H1 (cell line): ENCODE measurements around the gene SYNGR3. TPM values are rescaled to one million over a fixed set of nuclear protein-coding genes. Genes with fewer than 3 reads are reported as not detected.
A peak's percentile ranks its signal among the peaks of the same experiment; 100 is the strongest.

ENCODE experiments used
- CTCF ChIA-PET: fragments of 300-600 bp; sonication (Branson Sonifier 250); formaldehyde crosslinking; loops from one replicate; lab custom pipeline; 2021; ENCODE audit not compliant: partially characterized antibody; lab: Charles Lee
- POLR2A ChIA-PET: fragments of 300-600 bp; sonication (Branson Sonifier 250); formaldehyde crosslinking; loops from one replicate; lab custom pipeline; 2021; ENCODE audit warnings: inconsistent platforms; ENCODE audit not compliant: partially characterized antibody; lab: Charles Lee
- DNase-seq, 2 experiments: peaks; one replicate each; pipeline versions ENCODE4 v3.0.0 to v3.0.0-alpha.2; 2010 to 2022; ENCODE audit warnings: low spot score in 2 of 2, low read depth in 1 of 2, mixed read lengths in 1 of 2
- FAIRE-seq: peaks from 2 replicates; lab custom pipeline; 2011; peaks lifted over from hg19 to GRCh38; lab: Jason Lieb, UNC
- H2AFZ ChIP-seq: 2 replicates; pipeline ENCODE4 v1.8.1; 2012; ENCODE audit warnings: low read length, inconsistent platforms
- H2AK5ac ChIP-seq: 2 replicates; pipeline ENCODE4 v1.6.1; 2013; ENCODE audit warnings: low read depth, low read length
- H2BK120ac ChIP-seq: replicated peaks from 2 replicates; pipeline ENCODE3; 2013; ENCODE audit warnings: low read depth, low read length, inconsistent platforms
- H2BK12ac ChIP-seq: 2 replicates; pipeline ENCODE4 v1.6.1; 2013; ENCODE audit warnings: low read depth, low read length
- H2BK15ac ChIP-seq: 2 replicates; pipeline ENCODE4 v1.6.1; 2013; ENCODE audit warnings: low read length
- H2BK20ac ChIP-seq: 2 replicates; pipeline ENCODE4 v1.6.1; 2013; ENCODE audit warnings: low read length
- H2BK5ac ChIP-seq: 2 replicates; pipeline ENCODE4 v1.6.1; 2013; ENCODE audit warnings: low read depth, low read length
- H3K14ac ChIP-seq: 2 replicates; pipeline ENCODE4 v1.6.1; 2013; ENCODE audit warnings: inconsistent platforms; ENCODE audit not compliant: insufficient read length
- H3K18ac ChIP-seq: 2 replicates; pipeline ENCODE4 v1.6.1; 2013; ENCODE audit warnings: low read length; ENCODE audit errors: extremely low read depth
- H3K23ac ChIP-seq: 2 replicates; pipeline ENCODE4 v1.6.1; 2013; ENCODE audit warnings: inconsistent platforms; ENCODE audit not compliant: insufficient read length
- H3K23me2 ChIP-seq: 2 replicates; pipeline ENCODE4 v1.6.1; 2013; ENCODE audit warnings: low read depth, low read length
- H3K27ac ChIP-seq: 2 replicates; pipeline ENCODE4 v1.6.1; 2011; ENCODE audit warnings: low read depth, low read length, inconsistent platforms
- H3K27me3 ChIP-seq, 4 experiments: replicated peaks in 1 of 4; 1 replicate in 1 of 4; 2 replicates in 3 of 4; pipeline versions ENCODE4 v1.6.1 to v1.8.1; 2011 to 2013; ENCODE audit warnings: low read length in 3 of 4, mild to moderate bottlenecking in 3 of 4, inconsistent platforms in 2 of 4, mixed read lengths in 2 of 4, moderate library complexity in 1 of 4; ENCODE audit not compliant: control insufficient read depth in 3 of 4, insufficient read depth in 3 of 4; ENCODE audit errors: extremely low read depth in 1 of 4
- H3K36me3 ChIP-seq, 4 experiments: 2 replicates each; pipeline versions ENCODE4 v1.6.1 to v1.8.1; 2011 to 2013; ENCODE audit warnings: mild to moderate bottlenecking in 4 of 4, low read length in 3 of 4, moderate library complexity in 2 of 4, control low read depth in 1 of 4, inconsistent platforms in 1 of 4; ENCODE audit not compliant: insufficient read depth in 4 of 4, control insufficient read depth in 2 of 4
- H3K4ac ChIP-seq: replicated peaks from 2 replicates; pipeline ENCODE3; 2013; ENCODE audit warnings: low read length, low read depth, mixed read lengths, inconsistent platforms; ENCODE audit not compliant: insufficient read length
- H3K4me1 ChIP-seq, 4 experiments: replicated peaks in 1 of 4; 1 replicate in 1 of 4; 2 replicates in 3 of 4; pipeline versions ENCODE4 v1.6.1 to v1.8.1; 2011 to 2013; ENCODE audit warnings: low read length in 3 of 4, inconsistent platforms in 2 of 4, mixed read lengths in 1 of 4; ENCODE audit not compliant: insufficient read depth in 4 of 4, control insufficient read depth in 3 of 4
- H3K4me2 ChIP-seq, 2 experiments: 2 replicates each; pipeline versions ENCODE4 v1.6.1 to v1.8.1; 2011 to 2013; ENCODE audit warnings: low read depth in 2 of 2, low read length in 2 of 2, control low read depth in 1 of 2, inconsistent platforms in 1 of 2, mild to moderate bottlenecking in 1 of 2; ENCODE audit not compliant: insufficient read depth in 1 of 2
- H3K4me3 ChIP-seq, 4 experiments: fragments of 200-600, 300-600 bp in 1 of 4; sonication (generic), shearing (Covaris generic), sonication (Bioruptor Twin) in 1 of 4; 2 replicates each; pipeline versions ENCODE4 v1.5.1 to v1.8.1; 2011 to 2016; ENCODE audit warnings: low read length in 4 of 4, low read depth in 3 of 4, control low read depth in 2 of 4, inconsistent platforms in 2 of 4, mild to moderate bottlenecking in 2 of 4, mixed read lengths in 1 of 4, moderate library complexity in 1 of 4; ENCODE audit not compliant: insufficient read depth in 2 of 4; ENCODE audit errors: extremely low read depth in 1 of 4
- H3K56ac ChIP-seq: replicated peaks from 2 replicates; pipeline ENCODE3; 2013; ENCODE audit warnings: low read depth, mild to moderate bottlenecking, mixed read lengths, low read length, inconsistent platforms; ENCODE audit not compliant: insufficient read length
- H3K79me1 ChIP-seq: 2 replicates; pipeline ENCODE4 v1.6.1; 2013; ENCODE audit warnings: low read depth, low read length, control low read depth
- H3K79me2 ChIP-seq, 2 experiments: 2 replicates each; pipeline versions ENCODE4 v1.6.1 to v1.8.1; 2012 to 2013; ENCODE audit warnings: low read length in 2 of 2, mild to moderate bottlenecking in 2 of 2, inconsistent platforms in 1 of 2; ENCODE audit not compliant: insufficient read depth in 2 of 2, control insufficient read depth in 1 of 2
- H3K9ac ChIP-seq, 4 experiments: replicated peaks in 1 of 4; 1 replicate in 1 of 4; 2 replicates in 3 of 4; pipeline versions ENCODE4 v1.6.1 to v1.8.1; 2011 to 2013; ENCODE audit warnings: low read depth in 3 of 4, low read length in 3 of 4, control low read depth in 2 of 4, mild to moderate bottlenecking in 2 of 4, moderate library complexity in 2 of 4, inconsistent platforms in 1 of 4; ENCODE audit errors: extremely low read depth in 1 of 4
- H3K9me3 ChIP-seq, 2 experiments: 2 replicates each; pipeline versions ENCODE4 v1.6.1 to v1.8.1; 2012 to 2013; ENCODE audit warnings: mild to moderate bottlenecking in 2 of 2, moderate library complexity in 2 of 2, control low read depth in 1 of 2, inconsistent platforms in 1 of 2, low read depth in 1 of 2, low read length in 1 of 2, mixed read lengths in 1 of 2; ENCODE audit not compliant: insufficient read depth in 2 of 2
- H4K20me1 ChIP-seq, 2 experiments: replicated peaks in 1 of 2; 2 replicates each; pipeline versions ENCODE3 to v1.8.1; 2011 to 2013; ENCODE audit warnings: inconsistent platforms in 2 of 2, low read length in 2 of 2, mild to moderate bottlenecking in 1 of 2; ENCODE audit not compliant: insufficient read depth in 2 of 2, control insufficient read depth in 1 of 2
- H4K5ac ChIP-seq: 2 replicates; pipeline ENCODE4 v1.6.1; 2013; ENCODE audit warnings: low read length, low read depth, mixed read lengths, inconsistent platforms; ENCODE audit not compliant: insufficient read length
- H4K8ac ChIP-seq: 2 replicates; pipeline ENCODE4 v1.8.0; 2013; ENCODE audit warnings: mild to moderate bottlenecking, moderate library complexity, low read length, inconsistent platforms; ENCODE audit not compliant: insufficient read depth; ENCODE audit errors: extremely low read depth
- H4K91ac ChIP-seq: replicated peaks from 2 replicates; pipeline ENCODE3; 2013; ENCODE audit warnings: low read length, mixed read lengths, inconsistent platforms; ENCODE audit not compliant: insufficient read length
- CHD2 ChIP-seq: IDR thresholded peaks from 2 replicates; pipeline ENCODE4 v1.6.1; 2012; ENCODE audit warnings: low read length, improper control_type of control experiment
- EGR1 ChIP-seq: IDR thresholded peaks from 2 replicates; pipeline ENCODE4 v1.6.1; 2011; ENCODE audit warnings: low read depth, low read length, borderline replicate concordance
- KDM4A ChIP-seq: IDR thresholded peaks from one replicate; pipeline ENCODE4 v1.7.1; 2012; ENCODE audit warnings: low read depth, mild to moderate bottlenecking, moderate library complexity, low read length, inconsistent platforms; ENCODE audit not compliant: severe bottlenecking
- NANOG ChIP-seq: IDR thresholded peaks from 2 replicates; pipeline ENCODE4 v1.6.1; 2011; ENCODE audit warnings: low read length, low read depth, mild to moderate bottlenecking, inconsistent platforms; ENCODE audit not compliant: insufficient read depth, poor library complexity, severe bottlenecking
- SP1 ChIP-seq: IDR thresholded peaks from 2 replicates; pipeline ENCODE4 v1.6.1; 2011; ENCODE audit warnings: low read depth, low read length
- TAF1 ChIP-seq: IDR thresholded peaks from 2 replicates; pipeline ENCODE4 v1.6.1; 2011; ENCODE audit warnings: mild to moderate bottlenecking, low read depth, low read length
- TAF7 ChIP-seq: optimal IDR thresholded peaks from 2 replicates; pipeline ENCODE3; 2011; ENCODE audit warnings: low read depth, mild to moderate bottlenecking, inconsistent platforms, low read length, moderate library complexity, borderline replicate concordance
- TEAD4 ChIP-seq: IDR thresholded peaks from 2 replicates; pipeline ENCODE4 v1.6.1; 2012; ENCODE audit warnings: low read depth, low read length, inconsistent platforms, mixed read lengths
- WGBS, 2 experiments: shearing (Covaris generic) in 1 of 2; methylation state at CpG; one replicate each; pipeline versions ENCODE4 v1.1.6 to v1.1.7; 2013 to 2015; ENCODE audit warnings: low lambda C conversion rate in 2 of 2, mixed read lengths in 2 of 2, inconsistent platforms in 1 of 2, low coverage in 1 of 2, missing lambda C conversion rate in 1 of 2; ENCODE audit not compliant: insufficient replicate concordance in 2 of 2, insufficient coverage in 1 of 2, insufficient read length in 1 of 2; ENCODE audit errors: extremely low coverage in 1 of 2, missing lambda C conversion rate in 1 of 2; 5-methylcytosine and 5-hydroxymethylcytosine counted together
- polyA plus RNA-seq, 7 experiments: library from polyadenylated mRNA; depleted of rRNA in 3 of 7; stranded (reverse) in 5 of 7; unstranded in 2 of 7; fragments of >200 nt in 5 of 7; fragments of 200-250 nt in 2 of 7; gene quantifications; 1 replicate in 5 of 7; 2 replicates in 1 of 7; 4 replicates in 1 of 7; pipeline versions ENCODE4 v1.2.1 to v1.2.3, GENCODE V29; 2011 to 2013; ENCODE audit warnings: missing spikeins in 2 of 7, mixed read lengths in 2 of 7
- total RNA-seq: library from RNA; stranded (reverse); fragmentation: NEBNext Ultra II Directional; extraction: Animal tissue kit (Norgen Biotek cat#: 25700); gene quantifications from 2 replicates; pipeline ENCODE4 v1.2.1, GENCODE V29; 2021
- TF ChIP-seq, protein P1 (sequence below): IDR thresholded peaks from 2 replicates; pipeline ENCODE4 v1.6.1; 2012; ENCODE audit warnings: inconsistent platforms

SYNGR3 gene
- total and polyA plus RNA-seq, 2 of the 8 experiments (the other 6 are each of a cell fraction or from before 2014, with no cell fraction given) = 36.2 to 49.9 TPM

DNA sequence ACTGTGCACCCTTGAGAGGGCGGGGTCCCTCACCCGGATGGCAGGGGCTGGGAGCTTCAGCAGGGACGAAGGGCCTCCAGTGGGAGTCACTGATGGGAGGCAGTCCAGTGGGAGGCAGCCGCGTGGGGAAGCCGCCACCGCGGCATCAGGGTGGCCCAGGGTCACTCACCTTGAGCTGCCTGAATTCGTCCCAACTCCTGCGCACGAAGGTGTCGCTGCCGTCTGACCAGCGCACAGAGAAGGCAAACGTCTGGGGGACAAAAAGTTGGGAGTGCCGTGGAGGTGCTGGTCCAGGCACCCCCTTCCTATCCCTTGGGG, 9.0 kb upstream of the SYNGR3 start:
- Histone ChIP-seq H3K27ac (no peak overlapping the region), H2BK15ac (no peak overlapping the region), H3K56ac (no peak overlapping the region), H3K23ac (no peak overlapping the region), H3K36me3 (peaks cover 6 to 20% (median 12%) of the 10 kb centered on the region in 4 experiments; a peak in 7 of 8 replicates), H4K8ac (peak overlapping the region; percentile 12; the same call in 1 of the 2 replicates), H3K4me3 (peak overlapping the region in 3 of 4 experiments; percentile 31 to 61 (median 38); a peak in 4 of 8 replicates), H3K23me2 (peaks cover 26% of the 10 kb centered on the region), H3K14ac (no peak overlapping the region), H3K79me1 (no peaks in the 10 kb centered on the region), H3K18ac (no peak overlapping the region; the same call in 1 of the 2 replicates), H3K4ac (no peak overlapping the region), H4K91ac (no peak overlapping the region), H4K20me1 (peaks cover under 1 to 13% of the 10 kb centered on the region in 2 experiments), H3K27me3 (peaks cover 8 to 40% (median 39%) of the 10 kb centered on the region in 4 experiments; a peak in 6 of 7 replicates)
- no peak for DNase-seq
- TF ChIP-seq EGR1 (no peak), SP1 (no peak), TAF7 (no peak), NANOG (no peak), CHD2 (no peak), TEAD4 (no peak), TAF1 (no peak), KDM4A (no peak)
- TF ChIP-seq, protein P1, sequence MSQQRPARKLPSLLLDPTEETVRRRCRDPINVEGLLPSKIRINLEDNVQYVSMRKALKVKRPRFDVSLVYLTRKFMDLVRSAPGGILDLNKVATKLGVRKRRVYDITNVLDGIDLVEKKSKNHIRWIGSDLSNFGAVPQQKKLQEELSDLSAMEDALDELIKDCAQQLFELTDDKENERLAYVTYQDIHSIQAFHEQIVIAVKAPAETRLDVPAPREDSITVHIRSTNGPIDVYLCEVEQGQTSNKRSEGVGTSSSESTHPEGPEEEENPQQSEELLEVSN = no peak
- TF ChIP-seq, all 59 proteins: peak for 0
- Histone ChIP-seq H3K9me3 (no peaks in the 10 kb centered on the region), H2AK5ac (no peak overlapping the region), H2BK120ac (no peak overlapping the region), H3K4me2 (peak overlapping the region; percentile 87 to 91), H2BK5ac (no peak overlapping the region), H2AFZ (no peak overlapping the region), H3K79me2 (peaks cover 0 to 9% of the 10 kb centered on the region in 2 experiments; a peak in 1 of 4 replicates), H2BK20ac (no peak overlapping the region), H3K9ac (no peak overlapping the region), H4K5ac (no peak overlapping the region), H2BK12ac (no peak overlapping the region), H3K4me1 (peaks cover 3 to 38% (median 27%) of the 10 kb centered on the region in 4 experiments)
- 63% methylated on average over 16 of the region's 16 CpGs; no CpG with 5 or more reads in 1 of the 2 experiments for WGBS, 2 experiments
- FAIRE-seq = no peak
- POLR2A ChIA-PET = interaction anchor here (1.0 to 28.2 kb wide), 11 partner anchors 10 to 198 kb away, joined by 3 to 736 read pairs (median 4); partner anchors contain the start of genes NDUFB10, NUBP2, RAB26 and RNF151
- CTCF ChIA-PET = interaction anchor here (0.6 to 3.1 kb wide), 5 partner anchors 13 to 197 kb away, joined by 3 to 8 read pairs (median 3); partner anchors contain the start of gene RPS2
